T-helper 1 cell (primary cell): ENCODE measurements around the gene OTOG.
"Not testable (repeated sequence)": the region's sequence is repeated elsewhere in the genome, so short reads cannot be mapped to it uniquely, and the experiment has no call there.

ENCODE experiments used
- DNase-seq, 5 donors: peaks; one replicate each; pipeline ENCODE4 v3.0.0-alpha.2; 2012 to 2020

The OTOG gene

DNA sequence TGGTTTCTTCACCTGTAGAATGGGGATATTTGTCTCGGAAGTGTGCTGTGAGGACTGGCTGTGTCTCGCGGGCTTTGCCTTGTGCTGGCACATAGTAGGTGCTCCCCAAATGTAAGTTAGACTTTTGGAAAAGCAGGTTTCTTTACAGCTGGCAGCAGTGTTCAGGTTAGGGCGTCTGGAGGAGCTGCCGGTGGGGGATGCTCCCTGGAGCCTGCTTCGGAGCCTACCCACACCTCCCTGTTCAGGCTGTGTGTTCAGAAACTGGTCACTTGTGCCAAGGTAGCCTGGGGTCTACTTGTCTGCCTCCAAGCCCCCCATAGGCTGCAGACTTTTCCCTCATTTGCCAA, 60.0 kb downstream of the OTOG start:
- no peak for DNase-seq

DNA sequence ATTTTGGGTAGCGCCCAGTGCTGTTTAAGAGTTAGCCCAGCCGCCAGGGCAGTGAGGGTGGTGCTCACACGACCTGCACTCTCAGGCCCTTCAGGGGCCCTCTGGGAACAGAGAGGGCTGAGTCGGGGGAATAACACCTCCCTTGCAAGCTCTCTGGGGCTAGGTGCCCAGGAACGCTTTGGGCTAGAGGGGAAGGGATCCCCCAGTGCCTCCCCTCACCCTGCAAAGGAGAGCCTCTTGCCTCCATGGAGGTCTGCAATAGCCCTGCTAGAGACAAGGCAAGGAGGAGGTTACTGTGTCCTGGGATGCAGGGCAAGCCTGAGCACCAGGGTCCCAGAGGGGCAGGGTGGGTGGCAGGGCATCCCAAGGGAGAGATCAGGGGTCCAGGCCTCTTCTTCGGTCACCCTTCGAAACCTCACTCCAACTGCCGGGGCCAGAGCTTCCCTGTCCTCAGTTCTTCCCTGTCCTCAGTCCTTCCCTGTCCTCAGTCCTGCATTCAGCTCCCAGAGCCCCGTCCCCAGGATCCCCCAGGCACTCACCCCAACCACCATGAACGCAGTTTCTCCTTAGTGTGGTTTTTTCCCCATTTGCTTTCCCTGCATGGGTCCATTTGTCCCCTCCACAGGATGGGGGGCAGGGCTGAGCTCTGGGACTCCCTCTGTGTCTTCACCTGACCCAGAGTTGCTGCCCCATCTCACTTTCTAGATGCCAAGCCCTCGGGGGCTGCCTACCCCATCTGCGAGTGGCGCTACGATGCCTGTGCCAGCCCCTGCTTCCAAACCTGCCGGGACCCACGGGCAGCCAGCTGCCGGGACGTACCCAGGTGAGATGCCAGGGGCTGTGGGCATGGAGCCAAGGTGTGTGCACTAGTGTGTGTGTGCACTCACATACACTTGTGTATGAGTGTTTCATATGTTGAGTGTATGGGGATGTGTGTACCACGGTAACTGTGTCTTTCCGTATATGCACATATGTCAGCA, 60.8 kb downstream of the OTOG start:
- no peak for DNase-seq

DNA sequence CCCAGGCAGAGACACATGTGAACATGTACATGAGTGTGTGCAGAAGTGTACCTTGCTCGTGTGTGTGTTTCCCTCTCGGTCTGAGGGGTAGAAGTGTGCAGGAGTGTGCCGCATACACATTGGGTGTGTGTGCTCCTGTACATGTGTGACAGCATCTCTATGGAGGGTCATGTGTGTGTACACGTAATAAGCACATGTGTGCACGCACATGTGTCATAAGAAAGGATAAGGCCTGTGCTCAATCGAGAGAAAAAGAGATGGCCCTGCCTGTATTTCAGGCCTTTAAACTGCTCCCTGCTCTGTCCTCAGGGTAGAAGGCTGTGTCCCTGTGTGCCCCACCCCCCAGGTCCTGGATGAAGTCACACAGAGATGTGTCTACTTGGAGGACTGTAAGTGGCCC, 61.8 kb downstream of the OTOG start:
- no peak for DNase-seq

- no peak for DNase-seq
Measured at GRCh38 chr11:17609291-17610084, 62.4 kb downstream of the OTOG start.

DNA sequence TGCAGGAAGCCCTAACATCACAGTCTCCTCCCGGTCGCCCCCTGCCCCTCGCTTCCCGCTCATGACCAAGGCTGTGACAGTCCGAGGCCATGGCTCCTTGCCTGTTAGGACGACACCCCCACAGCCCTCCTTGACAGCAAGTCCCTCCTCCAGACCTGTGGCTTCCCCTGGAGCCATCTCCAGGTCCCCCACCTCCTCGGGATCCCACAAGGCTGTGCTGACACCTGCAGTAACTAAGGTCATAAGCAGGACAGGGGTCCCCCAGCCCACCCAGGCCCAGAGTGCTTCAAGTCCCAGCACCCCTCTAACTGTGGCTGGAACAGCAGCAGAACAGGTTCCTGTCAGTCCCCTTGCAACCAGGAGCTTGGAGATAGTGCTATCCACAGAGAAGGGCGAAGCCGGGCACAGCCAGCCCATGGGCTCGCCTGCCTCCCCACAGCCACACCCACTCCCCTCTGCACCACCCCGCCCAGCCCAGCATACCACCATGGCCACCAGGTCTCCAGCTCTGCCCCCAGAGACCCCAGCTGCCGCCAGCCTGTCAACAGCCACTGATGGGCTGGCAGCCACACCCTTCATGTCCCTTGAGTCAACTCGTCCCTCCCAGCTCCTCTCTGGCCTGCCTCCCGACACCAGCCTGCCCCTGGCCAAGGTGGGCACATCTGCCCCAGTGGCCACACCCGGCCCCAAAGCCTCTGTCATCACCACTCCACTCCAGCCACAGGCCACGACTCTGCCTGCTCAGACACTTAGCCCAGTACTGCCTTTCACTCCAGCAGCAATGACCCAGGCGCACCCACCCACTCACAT, 63.2 kb downstream of the OTOG start:
- DNase-seq: no peak

DNA sequence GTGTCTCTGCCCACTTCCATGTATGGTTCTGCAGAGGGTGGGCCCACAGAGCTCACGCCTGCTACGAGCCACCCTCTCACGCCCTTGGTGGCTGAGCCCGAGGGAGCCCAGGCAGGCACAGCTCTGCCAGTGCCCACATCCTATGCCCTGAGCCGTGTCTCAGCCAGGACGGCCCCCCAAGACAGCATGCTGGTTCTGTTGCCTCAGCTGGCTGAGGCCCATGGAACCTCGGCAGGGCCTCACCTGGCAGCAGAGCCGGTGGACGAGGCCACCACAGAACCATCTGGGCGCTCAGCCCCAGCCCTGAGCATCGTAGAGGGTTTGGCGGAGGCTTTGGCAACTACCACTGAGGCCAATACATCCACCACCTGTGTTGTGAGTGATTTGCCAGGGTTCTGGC, 64.0 kb downstream of the OTOG start:
- DNase-seq: no peak

GRCh38 chr11:17611503-17612220, 64.6 kb downstream of the OTOG start:
- DNase-seq: no peak

- DNase-seq: no peak
Measured at GRCh38 chr11:17612221-17613188, 65.4 kb downstream of the OTOG start.

DNA sequence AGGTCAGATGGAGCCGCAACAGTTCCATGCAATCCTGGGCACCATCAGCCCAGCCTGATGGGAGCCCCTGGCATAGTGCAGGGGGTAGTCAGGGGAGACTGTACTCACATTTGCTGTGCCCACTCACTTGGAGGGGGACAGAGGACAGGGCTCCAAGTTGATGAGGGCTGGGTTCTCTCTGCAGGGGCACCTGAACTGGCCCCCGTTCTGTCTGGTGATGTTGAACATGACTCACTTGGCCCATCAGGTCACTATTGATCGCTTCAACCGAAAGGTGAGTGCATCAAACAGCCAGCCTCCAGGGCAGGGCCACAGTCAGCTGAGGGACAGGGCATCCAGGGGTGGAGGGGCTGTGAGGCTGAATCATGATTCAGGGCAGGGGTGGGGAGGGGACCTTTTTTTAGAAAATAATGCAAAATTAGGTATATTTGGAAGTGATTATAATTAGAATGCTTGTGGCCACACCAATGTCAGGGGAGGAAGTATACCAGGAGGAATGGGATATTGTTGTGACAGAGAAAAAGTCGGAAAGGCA, 66.4 kb downstream of the OTOG start:
- DNase-seq: no peak

GRCh38 chr11:17613983-17614382, 66.9 kb downstream of the OTOG start:
- DNase-seq: no peak

DNA sequence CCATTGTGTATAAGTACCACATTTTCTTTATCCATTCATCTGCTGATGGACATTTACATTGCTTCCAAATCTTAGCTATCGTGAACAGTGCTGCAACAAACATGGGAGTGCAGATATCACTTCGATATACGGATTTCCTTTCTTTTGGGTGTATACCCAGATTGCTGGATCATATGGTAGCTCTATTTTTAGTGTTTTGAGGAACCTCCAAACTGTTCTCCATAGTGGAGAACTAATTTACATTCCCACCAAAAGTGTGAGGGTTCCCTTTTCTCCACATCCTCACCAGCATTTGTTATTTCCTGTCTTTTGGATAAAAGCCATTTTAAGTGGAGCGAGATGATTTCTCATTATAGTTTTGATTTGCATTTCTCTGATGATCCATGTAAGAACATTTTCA, 75.7 kb downstream of the OTOG start:
- DNase-seq: not testable (repeated sequence)

- DNase-seq: no peak
Measured at GRCh38 chr11:17629113-17629512, 82.1 kb downstream of the OTOG start.

- no peak for DNase-seq
Measured at GRCh38 chr11:17630936-17631335, 83.9 kb downstream of the OTOG start.

- DNase-seq: no peak
Measured at GRCh38 chr11:17631702-17632365, 84.8 kb downstream of the OTOG start.

DNA sequence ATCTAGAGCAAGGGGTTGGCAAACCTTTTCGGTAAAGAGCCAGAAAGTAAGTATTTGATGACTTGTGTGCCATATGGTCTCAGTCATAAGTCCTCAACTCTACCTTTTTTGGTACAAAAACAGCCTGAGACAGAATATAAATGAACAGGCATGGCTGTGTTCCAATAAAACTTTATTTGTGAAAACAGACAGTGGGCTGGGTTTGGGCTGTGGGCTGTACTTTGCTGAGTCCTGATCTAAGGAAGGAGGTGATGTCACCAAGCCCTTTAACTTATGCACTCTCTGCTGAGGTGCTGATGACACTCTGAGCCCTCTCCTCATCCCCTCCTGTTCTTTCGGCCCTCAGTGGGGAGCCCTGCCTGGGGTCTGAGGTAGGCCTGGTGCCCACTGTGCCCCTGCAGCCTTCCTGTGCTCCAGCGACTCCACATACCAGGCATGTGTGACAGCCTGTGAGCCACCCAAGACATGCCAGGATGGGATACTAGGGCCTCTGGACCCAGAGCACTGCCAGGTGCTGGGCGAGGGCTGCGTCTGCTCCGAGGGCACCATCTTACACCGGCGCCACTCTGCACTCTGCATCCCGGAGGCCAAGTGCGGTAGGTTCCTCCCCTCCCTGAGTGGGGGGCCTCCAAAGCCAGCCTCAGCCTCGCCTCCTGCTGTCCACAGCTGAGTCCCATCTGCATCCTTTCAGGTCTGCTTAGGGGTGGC, 86.4 kb downstream of the OTOG start:
- no peak for DNase-seq

DNA sequence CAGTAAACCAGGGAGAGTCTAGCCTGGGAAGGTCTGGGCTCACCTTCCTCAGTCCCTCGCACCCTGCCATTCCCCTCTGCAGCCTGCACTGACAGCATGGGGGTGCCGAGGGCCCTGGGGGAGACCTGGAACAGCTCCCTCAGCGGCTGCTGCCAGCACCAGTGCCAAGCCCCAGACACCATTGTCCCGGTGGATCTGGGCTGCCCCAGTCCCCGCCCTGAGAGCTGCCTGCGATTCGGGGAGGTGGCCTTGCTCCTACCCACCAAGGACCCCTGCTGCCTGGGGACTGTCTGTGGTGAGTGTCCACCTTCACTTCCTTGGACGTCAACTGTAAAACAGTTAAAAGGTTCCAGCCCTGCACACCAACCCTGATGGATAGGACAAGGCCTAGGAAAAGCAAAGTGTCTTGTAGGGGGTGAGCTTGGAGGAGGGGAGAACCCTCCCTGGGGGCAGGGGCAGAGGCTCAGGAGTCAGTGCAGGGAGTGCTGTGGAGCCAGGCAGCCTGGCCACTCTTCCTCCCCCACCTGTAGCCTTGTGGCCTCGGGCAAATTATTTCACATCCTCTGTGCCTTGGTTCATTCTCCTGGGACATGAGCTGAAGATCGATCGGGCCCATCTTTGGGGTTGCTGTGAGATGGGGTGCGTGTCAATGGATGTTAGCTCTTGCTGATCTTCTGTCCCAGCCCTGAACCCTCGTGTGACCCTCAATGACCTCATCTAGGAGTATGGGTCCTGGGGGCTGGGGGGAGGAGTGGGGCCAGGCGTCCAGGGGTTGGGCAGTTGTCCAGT, 87.1 kb downstream of the OTOG start:
- DNase-seq: no peak

DNA sequence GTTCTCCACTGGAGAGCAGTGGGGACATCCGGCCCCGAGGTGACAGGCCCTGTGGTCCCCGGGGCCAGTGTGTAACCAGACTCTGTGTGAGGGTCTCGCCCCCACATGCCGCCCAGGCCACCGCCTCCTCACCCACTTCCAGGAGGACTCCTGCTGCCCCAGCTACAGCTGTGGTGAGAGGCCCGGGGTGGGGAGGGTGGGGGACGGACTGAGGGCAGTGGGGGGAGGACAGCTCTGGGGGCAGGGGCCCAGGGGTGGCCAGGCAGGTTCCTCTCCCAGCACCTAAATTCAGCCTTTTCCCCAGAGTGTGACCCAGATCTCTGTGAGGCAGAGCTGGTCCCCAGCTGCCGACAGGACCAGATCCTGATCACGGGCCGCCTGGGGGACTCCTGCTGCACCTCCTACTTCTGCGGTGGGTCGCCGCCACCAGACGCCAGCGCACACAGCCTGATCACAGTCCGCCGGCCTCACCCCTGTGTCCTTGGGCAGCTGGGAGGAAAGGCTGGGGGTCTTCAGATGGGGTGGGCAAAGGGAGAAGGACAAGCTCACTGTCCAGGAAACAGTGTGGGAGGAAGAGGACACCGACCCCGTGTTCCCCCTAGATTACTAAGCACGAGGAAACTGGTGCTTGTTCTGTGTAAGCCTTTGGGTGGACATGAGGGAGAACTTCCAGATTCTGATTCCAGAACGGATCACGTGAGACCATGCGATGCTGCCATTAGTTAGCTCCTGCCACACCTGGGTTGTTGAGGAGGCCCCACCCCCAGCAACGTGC, 87.9 kb downstream of the OTOG start:
- DNase-seq: no peak

DNA sequence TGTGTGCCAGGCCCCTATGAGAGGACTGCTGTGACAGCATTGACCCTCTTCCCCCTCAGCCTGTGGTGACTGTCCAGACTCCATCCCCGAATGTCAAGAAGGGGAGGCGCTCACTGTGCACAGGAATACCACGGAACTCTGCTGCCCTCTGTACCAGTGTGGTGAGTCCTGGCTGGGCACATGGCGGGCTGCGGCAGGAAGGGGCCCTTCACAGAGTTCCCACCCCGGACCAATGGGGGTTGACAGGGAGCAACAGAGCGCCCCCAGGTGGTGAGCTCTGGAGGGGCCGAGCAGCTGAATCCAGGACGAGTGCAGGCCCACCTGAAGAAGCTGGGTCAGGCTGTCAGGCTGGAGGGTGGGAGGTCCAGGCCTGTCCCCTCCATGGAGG, 88.5 kb downstream of the OTOG start:
- no peak for DNase-seq
